Hepatocyte (in vitro differentiated cells): ENCODE measurements around the gene RALGPS2. TPM values are rescaled to one million over a fixed set of nuclear protein-coding genes. Genes with fewer than 3 reads are reported as not detected.
"Not testable (repeated sequence)": the region's sequence is repeated elsewhere in the genome, so short reads cannot be mapped to it uniquely, and the experiment has no call there.

ENCODE experiments used
- DNase-seq: peaks from one replicate; pipeline ENCODE4 v3.0.0-alpha.2; 2016; ENCODE audit warnings: low spot score
- H2AFZ ChIP-seq: fragments of 200-600 bp; sonication (generic); 2 replicates; pipeline ENCODE4 v1.6.0; 2016; ENCODE audit warnings: antibody characterized with exemption, mild to moderate bottlenecking
- H3K27ac ChIP-seq: fragments of 200-600 bp; sonication (generic); 2 replicates; pipeline ENCODE4 v1.5.1; 2016; ENCODE audit warnings: mild to moderate bottlenecking
- H3K27me3 ChIP-seq: fragments of 200-600 bp; sonication (generic); 2 replicates; pipeline ENCODE4 v1.6.1; 2016
- H3K36me3 ChIP-seq: fragments of 200-600 bp; sonication (generic); replicated peaks from 2 replicates; pipeline ENCODE4 v1.5.1; 2016; ENCODE audit warnings: low read depth; ENCODE audit not compliant: insufficient read depth
- H3K4me1 ChIP-seq: fragments of 200-600 bp; sonication (generic); 2 replicates; pipeline ENCODE4 v1.5.1; 2016; ENCODE audit warnings: mild to moderate bottlenecking, moderate library complexity; ENCODE audit not compliant: insufficient read depth
- H3K4me2 ChIP-seq: fragments of 200-600 bp; sonication (generic); 2 replicates; pipeline ENCODE4 v1.6.0; 2016
- H3K4me3 ChIP-seq: fragments of 200-600 bp; sonication (generic); 2 replicates; pipeline ENCODE4 v1.5.1; 2016; ENCODE audit warnings: mild to moderate bottlenecking
- H3K79me2 ChIP-seq: fragments of 200-600 bp; sonication (generic); 2 replicates; pipeline ENCODE4 v1.6.0; 2017; ENCODE audit warnings: mild to moderate bottlenecking
- H3K9me2 ChIP-seq: fragments of 200-600 bp; sonication (generic); replicated peaks from 2 replicates; pipeline ENCODE4 v1.6.0; 2017; ENCODE audit warnings: mild to moderate bottlenecking; ENCODE audit not compliant: insufficient read depth
- H3K9me3 ChIP-seq: fragments of 200-600 bp; sonication (generic); 2 replicates; pipeline ENCODE4 v1.5.1; 2016; ENCODE audit warnings: low read depth, mild to moderate bottlenecking
- H4K20me1 ChIP-seq: fragments of 200-600 bp; sonication (generic); 2 replicates; pipeline ENCODE4 v1.6.0; 2016; ENCODE audit warnings: mild to moderate bottlenecking; ENCODE audit not compliant: insufficient read depth, poor library complexity, severe bottlenecking
- EZH2 ChIP-seq: fragments of 200-600 bp; sonication (generic); IDR thresholded peaks from 2 replicates; pipeline ENCODE4 v1.6.1; 2016; ENCODE audit warnings: antibody characterized with exemption, mild to moderate bottlenecking, borderline replicate concordance
- EZH2phosphoT487 ChIP-seq: fragments of 200-600 bp; sonication (generic); IDR thresholded peaks from one replicate; pipeline ENCODE4 v1.6.1; 2018; ENCODE audit warnings: antibody characterized with exemption, mild to moderate bottlenecking, low read depth, moderate library complexity; ENCODE audit not compliant: unreplicated experiment, severe bottlenecking
- WGBS: methylation state at CpG from one replicate; pipeline ENCODE4 v1.1.6; 2016; ENCODE audit warnings: low lambda C conversion rate; ENCODE audit errors: missing lambda C conversion rate; 5-methylcytosine and 5-hydroxymethylcytosine counted together
- polyA plus RNA-seq: library from polyadenylated mRNA; unstranded; fragments of >200 nt; fragmentation: Nextera tagmentation; extraction: Ambion mirVana; gene quantifications from 2 replicates; pipeline ENCODE4 v1.2.1, GENCODE V29; 2016
- total RNA-seq: library from RNA; depleted of rRNA; stranded (reverse); fragments of >200 nt; gene quantifications from 2 replicates; pipeline ENCODE4 v1.2.3, GENCODE V29; 2014
- TF ChIP-seq, protein P1 (sequence below): fragments of 200-600 bp; sonication (generic); IDR thresholded peaks from 2 replicates; pipeline ENCODE4 v1.5.1; 2016; ENCODE audit warnings: antibody characterized with exemption, mild to moderate bottlenecking; ENCODE audit not compliant: poor library complexity

RALGPS2 gene
- total and polyA plus RNA-seq, 2 experiments from 2014 or later: 9.3 to 35.4 TPM

DNA sequence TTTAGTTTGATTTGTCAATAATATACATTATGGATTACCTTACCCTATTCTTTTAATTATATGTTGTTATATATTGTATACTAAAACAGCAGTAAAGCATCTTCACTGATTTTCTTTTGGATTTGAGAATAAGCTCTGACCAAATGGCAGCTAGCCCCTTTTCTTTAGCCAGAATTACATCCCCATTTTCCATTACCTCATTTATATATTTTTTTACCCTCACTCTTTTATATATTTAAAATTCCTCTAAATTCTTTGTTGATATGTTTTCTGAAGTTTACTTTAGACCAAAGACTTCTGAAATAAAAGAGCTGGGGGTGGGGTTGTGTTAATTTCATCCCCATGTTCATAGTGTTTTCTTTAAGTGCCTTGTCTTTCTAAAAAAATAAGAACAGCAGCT lies 121.3 kb downstream of the RALGPS2 start:
- Histone ChIP-seq H3K27me3 (no peaks in the 10 kb centered on the region), H3K27ac (peak overlapping the region; percentile 50)

DNA sequence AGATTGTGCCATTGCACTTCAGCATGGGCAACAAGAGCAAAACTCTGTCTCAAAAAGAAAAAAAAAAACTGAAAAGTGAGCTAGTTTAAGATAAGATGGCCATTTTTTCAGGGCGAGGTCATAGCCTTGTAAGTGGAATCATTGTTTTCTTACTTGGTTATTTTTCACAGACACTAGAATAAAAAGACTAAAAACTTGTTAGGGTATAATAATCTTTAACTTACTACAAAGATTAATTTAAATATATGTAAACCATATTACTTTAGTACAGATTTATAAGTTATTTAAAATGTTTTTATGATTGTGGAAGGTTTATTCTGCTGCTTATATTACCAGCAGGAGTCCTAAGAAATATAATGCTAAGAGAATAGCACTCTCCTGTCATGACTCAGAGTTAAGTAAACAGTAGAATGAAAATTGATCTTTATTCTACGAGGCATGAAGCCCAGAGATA lies 122.4 kb downstream of the RALGPS2 start:
- Histone ChIP-seq H3K9me2 (no peaks in the 10 kb centered on the region), H3K4me1 (no peaks in the 10 kb centered on the region), H3K4me3 (no peak overlapping the region), H3K36me3 (no peaks in the 10 kb centered on the region), H3K4me2 (no peak overlapping the region), H3K9me3 (no peaks in the 10 kb centered on the region), H3K79me2 (no peaks in the 10 kb centered on the region), H3K27me3 (no peaks in the 10 kb centered on the region), H2AFZ (no peak overlapping the region), H4K20me1 (no peaks in the 10 kb centered on the region), H3K27ac (peak overlapping the region; percentile 50)
- WGBS: 64% methylated on average over 2 of the region's 2 CpGs
- TF ChIP-seq, protein P1, sequence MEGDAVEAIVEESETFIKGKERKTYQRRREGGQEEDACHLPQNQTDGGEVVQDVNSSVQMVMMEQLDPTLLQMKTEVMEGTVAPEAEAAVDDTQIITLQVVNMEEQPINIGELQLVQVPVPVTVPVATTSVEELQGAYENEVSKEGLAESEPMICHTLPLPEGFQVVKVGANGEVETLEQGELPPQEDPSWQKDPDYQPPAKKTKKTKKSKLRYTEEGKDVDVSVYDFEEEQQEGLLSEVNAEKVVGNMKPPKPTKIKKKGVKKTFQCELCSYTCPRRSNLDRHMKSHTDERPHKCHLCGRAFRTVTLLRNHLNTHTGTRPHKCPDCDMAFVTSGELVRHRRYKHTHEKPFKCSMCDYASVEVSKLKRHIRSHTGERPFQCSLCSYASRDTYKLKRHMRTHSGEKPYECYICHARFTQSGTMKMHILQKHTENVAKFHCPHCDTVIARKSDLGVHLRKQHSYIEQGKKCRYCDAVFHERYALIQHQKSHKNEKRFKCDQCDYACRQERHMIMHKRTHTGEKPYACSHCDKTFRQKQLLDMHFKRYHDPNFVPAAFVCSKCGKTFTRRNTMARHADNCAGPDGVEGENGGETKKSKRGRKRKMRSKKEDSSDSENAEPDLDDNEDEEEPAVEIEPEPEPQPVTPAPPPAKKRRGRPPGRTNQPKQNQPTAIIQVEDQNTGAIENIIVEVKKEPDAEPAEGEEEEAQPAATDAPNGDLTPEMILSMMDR: no peak
- no peak for TF ChIP-seq EZH2
- no peak for TF ChIP-seq EZH2phosphoT487
- DNase-seq: peak; percentile 16

More for the DNA sequence above, 121.3 kb downstream of the RALGPS2 start:
- DNase-seq: no peak
- Histone ChIP-seq H3K4me1 (no peaks in the 10 kb centered on the region), H3K79me2 (no peaks in the 10 kb centered on the region), H4K20me1 (no peaks in the 10 kb centered on the region), H2AFZ (no peak overlapping the region), H3K9me3 (no peaks in the 10 kb centered on the region), H3K4me3 (no peak overlapping the region), H3K36me3 (no peaks in the 10 kb centered on the region), H3K4me2 (no peak overlapping the region), H3K9me2 (no peaks in the 10 kb centered on the region)
- no peak for TF ChIP-seq EZH2
- TF ChIP-seq, protein P1: no peak
- TF ChIP-seq EZH2phosphoT487: no peak

DNA sequence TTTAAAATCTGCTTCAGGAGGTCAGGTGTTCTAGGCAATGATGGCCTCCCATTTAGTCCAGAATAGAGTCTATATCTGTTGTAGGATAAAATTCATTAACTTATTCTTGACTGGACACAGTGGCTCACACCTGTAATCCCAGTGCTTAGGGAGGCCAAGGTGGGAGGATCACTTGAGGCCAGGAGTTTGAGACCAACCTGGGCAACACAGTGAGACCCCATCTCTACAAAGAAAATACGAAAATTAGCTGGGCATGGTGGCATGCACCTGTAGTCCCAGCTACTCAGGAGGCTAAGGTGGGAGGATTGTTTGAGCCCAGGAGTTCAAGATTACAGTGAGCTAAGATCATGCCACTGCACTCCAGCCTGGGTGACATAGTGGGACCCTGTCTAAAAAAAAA lies 122.9 kb downstream of the RALGPS2 start:
- not testable (repeated sequence) for H3K4me2 ChIP-seq

DNA sequence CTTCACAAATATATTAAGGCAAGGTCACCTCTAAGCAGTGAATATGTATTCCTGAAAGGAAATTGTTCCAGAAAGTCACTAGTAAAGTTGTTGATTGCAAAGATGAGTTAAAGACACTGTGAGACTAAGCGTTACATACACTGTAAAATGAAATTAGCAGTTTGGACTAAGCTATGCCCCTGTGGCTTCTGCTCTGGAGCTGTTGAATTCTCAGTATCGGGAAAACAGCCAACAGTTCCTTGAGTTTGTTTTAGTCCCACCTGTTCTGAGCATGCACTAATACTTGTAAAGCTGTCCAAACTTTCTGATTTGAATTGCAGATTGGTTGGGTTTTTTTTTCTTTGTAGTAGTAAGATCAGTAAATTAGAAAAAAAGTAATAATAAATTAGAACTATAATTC lies 124.9 kb downstream of the RALGPS2 start:
- Histone ChIP-seq H3K9me3 (no peaks in the 10 kb centered on the region), H3K4me1 (no peaks in the 10 kb centered on the region), H3K4me2 (no peak overlapping the region), H3K36me3 (no peaks in the 10 kb centered on the region), H2AFZ (no peak overlapping the region), H3K9me2 (no peaks in the 10 kb centered on the region), H4K20me1 (no peaks in the 10 kb centered on the region), H3K27ac (no peak overlapping the region), H3K27me3 (no peaks in the 10 kb centered on the region), H3K79me2 (no peaks in the 10 kb centered on the region), H3K4me3 (no peak overlapping the region)
- 98% methylated on average over 2 of the region's 2 CpGs for WGBS
- no peak for TF ChIP-seq EZH2
- TF ChIP-seq, protein P1: no peak
- TF ChIP-seq EZH2phosphoT487: no peak
- no peak for DNase-seq

More for the DNA sequence above, 122.9 kb downstream of the RALGPS2 start:
- 100% methylated on average over 1 of the region's 1 CpG for WGBS
- H3K27ac ChIP-seq, H3K36me3 ChIP-seq, H3K9me3 ChIP-seq, H3K4me1 ChIP-seq, H2AFZ ChIP-seq, H4K20me1 ChIP-seq, H3K79me2 ChIP-seq, H3K27me3 ChIP-seq, DNase-seq, H3K9me2 ChIP-seq, H3K4me3 ChIP-seq: not testable (repeated sequence)
